ENCODE measurements around the gene TMEM167A. TPM values are rescaled to one million over a fixed set of nuclear protein-coding genes. Genes with fewer than 3 reads are reported as not detected.

TMEM167A gene
- total and polyA plus RNA-seq, 2 donors (not counting 1 experiment from before 2014, with no cell fraction given): 9.2 to 41.2 TPM

- no peaks in the 10 kb centered on the region for H3K79me2 ChIP-seq (ENCODE audit: control insufficient read depth, insufficient read depth, low read length)
- Mint-ChIP-seq H3K27ac (no peak overlapping the region), H3K27me3 (no peaks in the 10 kb centered on the region), H3K4me1 (peaks cover 12% of the 10 kb centered on the region), H3K9me3 (ENCODE audit: insufficient read depth) (no peaks in the 10 kb centered on the region), H3K4me3 (no peak overlapping the region)
- H3K27ac ChIP-seq (ENCODE audit: low read length in 2 of 2): no peak overlapping the region
- no peak for DNase-seq
- H3K4me3 ChIP-seq (ENCODE audit: control extremely low read depth in 1 of 5, extremely low read depth in 1 of 5, insufficient read depth in 1 of 5, low read depth in 2 of 5, low read length in 4 of 5): no peak overlapping the region
- TF ChIP-seq CTCF (IDR thresholded peaks at IDR 0.05) (no peak), EZH2 (IDR thresholded peaks at IDR 0.05; ENCODE audit: borderline replicate concordance, insufficient read depth, low read depth, low read length, poor library complexity, severe bottlenecking) (no peak)
- no peak overlapping the region for H3K9ac ChIP-seq (ENCODE audit: low read length)
- CTCF ChIA-PET: no interaction called here
- no peaks in the 10 kb centered on the region for H4K20me1 ChIP-seq (ENCODE audit: control insufficient read depth, insufficient read depth, low read length, poor library complexity, severe bottlenecking)
- WGBS (ENCODE audit: insufficient coverage): 100% methylated on average over 1 of the region's 2 CpGs
- intact Hi-C loops (cut with micrococcal nuclease): no loop called here
- H3K36me3 ChIP-seq (replicated peaks in 1 of 2; ENCODE audit: control extremely low read depth in 1 of 2, control insufficient read depth in 1 of 2, extremely low read depth in 1 of 2, insufficient read depth in 2 of 2, low read length in 1 of 2): no peaks in the 10 kb centered on the region
- POLR2A ChIA-PET: no interaction called here
- H2AFZ ChIP-seq (ENCODE audit: insufficient read depth, low read depth, low read length, poor library complexity, severe bottlenecking): no peak overlapping the region
- H3K9me3 ChIP-seq (ENCODE audit: control extremely low read depth in 1 of 3, control insufficient read depth in 2 of 3, insufficient read depth in 1 of 3, low read length in 2 of 3): no peaks in the 10 kb centered on the region
- H3K4me2 ChIP-seq (replicated peaks; ENCODE audit: low read depth, low read length, poor library complexity, severe bottlenecking): no peak overlapping the region
- H3K27me3 ChIP-seq (replicated peaks in 1 of 4; ENCODE audit: control extremely low read depth in 1 of 4, control insufficient read depth in 3 of 4, insufficient read depth in 4 of 4, low read length in 3 of 4): no peaks in the 10 kb centered on the region
- ATAC-seq (ENCODE audit: low read depth): no peak
- peaks cover 11 to 15% of the 10 kb centered on the region in 2 donors for H3K4me1 ChIP-seq (ENCODE audit: control insufficient read depth in 2 of 2, insufficient read depth in 2 of 2, low read length in 2 of 2)
Observed at GRCh38 chr5:83029912-83030311, 47.3 kb downstream of the TMEM167A start.

GRCh38 chr5:83026930-83027687 is 50.1 kb downstream of the TMEM167A start:
- H3K27ac Mint-ChIP-seq: no peak overlapping the region
- peak; percentile 48 for DNase-seq
- no peaks in the 10 kb centered on the region for H3K9me3 Mint-ChIP-seq (ENCODE audit: insufficient read depth)
- H3K27ac ChIP-seq (ENCODE audit: low read length in 2 of 2): no peak overlapping the region
- no peaks in the 10 kb centered on the region for H3K27me3 Mint-ChIP-seq
- intact Hi-C loops (cut with micrococcal nuclease): no loop called here
- peak; percentile 62 for ATAC-seq (ENCODE audit: low read depth)
- peak overlapping the region; percentile 47 for H3K4me2 ChIP-seq (replicated peaks; ENCODE audit: low read depth, low read length, poor library complexity, severe bottlenecking)
- no peak overlapping the region for H3K4me3 ChIP-seq (ENCODE audit: control extremely low read depth in 1 of 5, extremely low read depth in 1 of 5, insufficient read depth in 1 of 5, low read depth in 2 of 5, low read length in 4 of 5)
- no peaks in the 10 kb centered on the region for H4K20me1 ChIP-seq (ENCODE audit: control insufficient read depth, insufficient read depth, low read length, poor library complexity, severe bottlenecking)
- H3K36me3 ChIP-seq (replicated peaks in 1 of 2; ENCODE audit: control extremely low read depth in 1 of 2, control insufficient read depth in 1 of 2, extremely low read depth in 1 of 2, insufficient read depth in 2 of 2, low read length in 1 of 2): no peaks in the 10 kb centered on the region
- no peaks in the 10 kb centered on the region for H3K79me2 ChIP-seq (ENCODE audit: control insufficient read depth, insufficient read depth, low read length)
- no peaks in the 10 kb centered on the region for H3K9me3 ChIP-seq (ENCODE audit: control extremely low read depth in 1 of 3, control insufficient read depth in 2 of 3, insufficient read depth in 1 of 3, low read length in 2 of 3)
- no peak overlapping the region for H3K4me3 Mint-ChIP-seq
- CTCF ChIA-PET: interaction anchor here (1.6 kb wide), 1 partner anchor 38 kb away, joined by 3 read pairs; no protein-coding TSS in a partner anchor
- no peak overlapping the region for H3K9ac ChIP-seq (ENCODE audit: low read length)
- TF ChIP-seq CTCF (IDR thresholded peaks at IDR 0.05): no peak
- no peak for TF ChIP-seq EZH2 (IDR thresholded peaks at IDR 0.05; ENCODE audit: borderline replicate concordance, insufficient read depth, low read depth, low read length, poor library complexity, severe bottlenecking)
- peaks cover 11 to 15% of the 10 kb centered on the region in 2 donors for H3K4me1 ChIP-seq (ENCODE audit: control insufficient read depth in 2 of 2, insufficient read depth in 2 of 2, low read length in 2 of 2)
- no peaks in the 10 kb centered on the region for H3K27me3 ChIP-seq (replicated peaks in 1 of 4; ENCODE audit: control extremely low read depth in 1 of 4, control insufficient read depth in 3 of 4, insufficient read depth in 4 of 4, low read length in 3 of 4)
- 22% methylated on average over 1 of the region's 4 CpGs for WGBS (ENCODE audit: insufficient coverage)
- POLR2A ChIA-PET: no interaction called here
- peaks cover 12% of the 10 kb centered on the region for H3K4me1 Mint-ChIP-seq
- H2AFZ ChIP-seq (ENCODE audit: insufficient read depth, low read depth, low read length, poor library complexity, severe bottlenecking): peak overlapping the region; percentile 53
